ENCODE data around the gene CTU1. TPM values are rescaled to one million over a fixed set of nuclear protein-coding genes. Genes with fewer than 3 reads are reported as not detected.
A peak's percentile ranks its signal among the peaks of the same experiment; 100 is the strongest.

CTU1 gene
- total RNA-seq, 1 donor from 2014 or later = 7.8 TPM

DNA sequence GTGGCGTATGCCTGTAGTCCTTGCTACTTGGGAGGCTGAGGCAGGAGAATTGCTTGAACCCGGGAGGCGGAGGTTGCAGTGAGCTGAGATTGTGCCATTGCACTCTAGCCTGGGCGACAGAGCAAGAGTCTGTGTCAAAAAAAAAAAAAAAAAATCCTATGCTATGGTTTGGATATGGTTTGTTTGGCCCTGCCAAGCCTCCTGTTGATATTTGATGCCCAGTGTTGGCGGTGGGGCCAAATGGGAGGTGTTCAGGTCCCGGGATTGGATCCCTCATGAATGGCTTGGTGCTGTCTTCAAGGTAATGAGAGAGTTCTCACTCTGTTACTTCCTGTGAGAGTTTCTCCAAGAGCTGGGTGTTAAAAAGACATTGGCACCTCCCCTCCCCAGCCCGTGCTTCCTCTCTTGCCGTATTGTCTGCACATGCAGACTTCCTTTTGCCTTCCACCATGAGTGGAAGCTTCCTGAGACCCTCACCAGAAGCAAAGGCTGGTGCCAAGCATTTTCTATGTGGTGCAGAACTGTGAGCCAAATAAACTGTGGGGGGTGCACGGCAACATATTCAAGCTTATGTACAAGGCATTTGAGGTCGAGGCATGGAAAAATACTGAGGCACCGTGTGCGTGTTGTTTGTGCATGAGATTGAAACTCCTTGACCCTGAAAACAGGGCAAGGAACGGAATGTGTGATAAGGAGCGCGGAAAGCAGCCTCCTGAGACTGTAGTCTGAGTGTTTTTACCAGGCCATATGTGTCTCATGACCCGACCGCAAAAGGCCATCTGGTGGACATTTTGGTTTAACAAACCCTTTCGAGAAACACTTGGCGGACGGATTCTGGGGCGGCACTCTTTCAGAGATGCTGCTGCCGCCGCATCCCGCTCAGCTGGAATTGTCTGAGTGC, 23.8 kb upstream of the CTU1 start:
- no peak for DNase-seq (ENCODE audit: low read depth)

- DNase-seq (ENCODE audit: low read depth) = no peak
These were observed 21.5 kb upstream of the CTU1 start for GRCh38 chr19:51129716-51130115.

- no peak for DNase-seq (ENCODE audit: low read depth)
These were observed 20.0 kb upstream of the CTU1 start for GRCh38 chr19:51128227-51128626.

GRCh38 chr19:51127755-51128154, 19.5 kb upstream of the CTU1 start:
- no peak for DNase-seq (ENCODE audit: low read depth)

- DNase-seq (ENCODE audit: low read depth) = no peak
These were observed 18.8 kb upstream of the CTU1 start for GRCh38 chr19:51127032-51127431.

DNA sequence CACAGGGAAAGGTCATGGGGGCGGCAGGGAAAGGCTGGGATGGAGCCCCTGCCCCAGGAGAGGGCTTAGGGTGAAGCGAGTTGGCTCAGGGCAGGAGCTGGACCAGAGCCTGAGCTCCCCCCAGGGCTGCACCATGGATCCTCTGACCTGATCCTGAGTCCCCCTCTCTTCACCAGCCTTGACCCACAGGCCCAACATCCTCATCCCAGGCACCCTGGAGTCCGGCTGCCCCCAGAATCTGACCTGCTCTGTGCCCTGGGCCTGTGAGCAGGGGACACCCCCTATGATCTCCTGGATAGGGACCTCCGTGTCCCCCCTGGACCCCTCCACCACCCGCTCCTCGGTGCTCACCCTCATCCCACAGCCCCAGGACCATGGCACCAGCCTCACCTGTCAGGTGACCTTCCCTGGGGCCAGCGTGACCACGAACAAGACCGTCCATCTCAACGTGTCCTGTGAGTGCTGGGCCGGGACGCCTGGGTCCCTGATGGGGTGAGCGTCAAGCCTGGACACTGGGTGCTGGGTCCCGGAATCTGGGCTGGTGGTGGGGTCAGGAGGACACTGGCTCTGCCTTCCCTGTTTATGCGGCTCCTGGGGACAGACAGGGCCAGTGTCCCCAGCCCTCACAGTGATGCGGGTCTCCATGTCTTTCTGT, 17.3 kb upstream of the CTU1 start:
- no peak for DNase-seq (ENCODE audit: low read depth)

DNA sequence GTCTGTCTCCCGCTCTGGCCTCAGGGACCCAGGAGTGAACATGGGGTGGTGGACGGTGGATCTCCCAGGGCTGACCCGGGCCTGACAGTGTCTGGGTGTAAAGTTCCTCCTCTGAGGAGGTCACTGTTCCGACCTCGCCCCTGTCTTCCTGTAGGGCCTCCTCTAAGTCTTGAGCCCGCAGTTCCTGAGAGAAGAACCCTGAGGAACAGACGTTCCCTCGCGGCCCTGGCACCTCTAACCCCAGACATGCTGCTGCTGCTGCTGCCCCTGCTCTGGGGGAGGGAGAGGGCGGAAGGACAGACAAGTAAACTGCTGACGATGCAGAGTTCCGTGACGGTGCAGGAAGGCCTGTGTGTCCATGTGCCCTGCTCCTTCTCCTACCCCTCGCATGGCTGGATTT, 16.5 kb upstream of the CTU1 start, which contains the start of gene SIGLEC9:
TSS of gene SIGLEC9 (plus strand) at position 178 of the 400 bp plus-strand sequence. CDS start at position 247, 69 bp downstream.
- DNase-seq (ENCODE audit: low read depth) = no peak

DNA sequence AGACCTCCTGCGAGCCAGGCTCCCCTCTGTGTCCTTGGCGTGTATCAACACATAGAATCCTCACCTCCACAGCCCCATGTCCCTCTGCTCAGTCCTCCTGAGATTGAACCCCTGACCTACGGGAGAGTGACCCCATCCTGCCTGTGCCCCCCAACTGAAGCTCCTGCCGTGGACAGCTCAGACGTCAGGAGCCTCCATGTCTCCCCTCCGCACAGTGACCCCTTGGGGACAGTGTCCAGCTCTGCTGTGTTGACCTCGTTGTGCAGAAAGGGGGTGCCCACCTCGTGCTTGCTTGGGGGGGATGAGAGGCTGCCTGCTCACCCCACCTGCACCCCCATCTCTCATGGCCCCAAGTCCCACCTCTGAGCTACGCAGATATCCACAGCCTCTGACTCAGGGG, 16.0 kb upstream of the CTU1 start:
- no peak for DNase-seq (ENCODE audit: low read depth)

GRCh38 chr19:51123802-51124201, 15.6 kb upstream of the CTU1 start:
- DNase-seq (ENCODE audit: low read depth) = no peak

GRCh38 chr19:51123381-51123800, 15.2 kb upstream of the CTU1 start:
- no peak for DNase-seq (ENCODE audit: low read depth)

DNA sequence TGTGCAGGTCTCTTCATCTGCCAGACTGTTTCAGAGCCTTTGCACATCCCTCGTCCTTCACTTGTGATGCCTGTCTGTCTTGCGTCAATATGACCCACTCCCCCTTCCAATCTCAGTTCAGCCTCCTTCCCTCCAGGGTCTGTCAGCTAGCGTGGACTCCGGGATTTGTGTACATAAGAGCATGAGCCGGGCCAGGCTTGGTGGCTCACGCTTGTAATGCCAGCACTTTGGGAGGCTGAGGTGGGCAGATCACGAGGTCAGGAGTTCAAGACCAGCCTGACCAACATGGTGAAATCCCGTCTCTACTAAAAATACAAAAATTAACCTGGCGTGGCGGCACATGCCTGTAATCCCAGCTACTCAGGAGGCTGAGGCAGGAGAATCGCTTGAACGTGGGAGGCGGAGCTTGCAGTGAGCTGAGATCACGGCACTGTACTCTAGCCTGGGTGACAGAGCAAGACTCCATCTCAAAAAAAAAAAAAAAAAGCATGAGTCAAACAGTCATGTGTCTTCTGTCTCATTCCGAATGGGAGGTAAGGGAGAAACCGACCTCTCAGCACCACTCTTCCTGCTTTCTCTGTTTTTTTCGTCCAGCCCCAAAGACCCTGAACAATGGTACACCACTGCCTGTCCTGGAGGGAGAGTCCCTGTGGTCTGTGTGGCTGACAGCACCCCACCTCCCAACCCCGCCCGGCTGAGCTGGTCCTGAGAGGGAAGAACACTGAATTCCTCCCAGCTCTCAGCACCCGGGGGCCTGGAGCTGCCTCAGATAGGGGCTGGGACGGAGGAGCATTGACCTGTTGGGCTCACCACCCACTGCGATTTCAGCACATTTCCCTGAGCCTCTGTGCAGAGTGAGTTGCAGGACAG, 14.1 kb upstream of the CTU1 start:
- peak; percentile 10 for DNase-seq (ENCODE audit: low read depth)

DNA sequence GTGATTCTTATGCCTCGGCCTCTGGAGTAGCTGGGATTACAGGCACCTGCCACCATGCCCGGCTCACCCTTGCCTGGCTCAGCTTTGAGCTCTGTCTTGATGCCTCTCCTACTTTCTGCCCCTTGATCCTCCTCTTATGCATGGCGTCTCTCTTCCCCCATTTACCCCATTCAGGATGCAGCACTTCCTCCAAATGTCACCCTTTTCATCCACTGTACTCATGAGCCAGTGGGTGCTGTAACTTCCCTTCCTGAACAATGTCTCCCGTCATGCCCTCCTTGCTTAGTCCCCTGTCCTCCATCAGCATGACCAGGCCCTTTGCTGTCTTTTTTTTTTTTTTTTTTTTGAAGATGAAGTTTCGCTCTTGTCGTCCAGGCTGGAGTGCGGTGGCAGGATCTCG, 13.0 kb upstream of the CTU1 start:
- DNase-seq (ENCODE audit: low read depth) = no peak

GRCh38 chr19:51120160-51120559, 12.0 kb upstream of the CTU1 start:
- no peak for DNase-seq (ENCODE audit: low read depth)

GRCh38 chr19:51119611-51120010, 11.4 kb upstream of the CTU1 start:
- no peak for DNase-seq (ENCODE audit: low read depth)

DNA sequence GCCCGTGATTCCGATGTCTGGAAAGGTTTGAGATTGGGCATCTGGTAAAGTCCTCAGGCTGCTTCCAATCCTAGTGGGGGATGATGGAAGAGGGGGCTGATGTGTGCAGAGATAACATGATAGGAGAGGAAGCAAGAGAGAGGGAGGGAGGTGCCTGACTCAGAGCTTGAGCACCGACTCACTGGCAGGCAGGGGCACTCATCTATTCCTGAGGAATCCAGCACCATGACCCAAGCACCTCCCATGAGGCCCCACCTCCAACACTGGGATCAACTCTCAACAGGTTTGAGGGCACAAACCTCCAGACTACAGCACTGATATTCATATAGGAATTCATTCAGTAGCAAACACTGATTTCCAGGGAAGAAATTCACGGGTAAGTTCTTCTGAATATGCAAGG, 10.9 kb upstream of the CTU1 start:
- no peak for DNase-seq (ENCODE audit: low read depth)

DNA sequence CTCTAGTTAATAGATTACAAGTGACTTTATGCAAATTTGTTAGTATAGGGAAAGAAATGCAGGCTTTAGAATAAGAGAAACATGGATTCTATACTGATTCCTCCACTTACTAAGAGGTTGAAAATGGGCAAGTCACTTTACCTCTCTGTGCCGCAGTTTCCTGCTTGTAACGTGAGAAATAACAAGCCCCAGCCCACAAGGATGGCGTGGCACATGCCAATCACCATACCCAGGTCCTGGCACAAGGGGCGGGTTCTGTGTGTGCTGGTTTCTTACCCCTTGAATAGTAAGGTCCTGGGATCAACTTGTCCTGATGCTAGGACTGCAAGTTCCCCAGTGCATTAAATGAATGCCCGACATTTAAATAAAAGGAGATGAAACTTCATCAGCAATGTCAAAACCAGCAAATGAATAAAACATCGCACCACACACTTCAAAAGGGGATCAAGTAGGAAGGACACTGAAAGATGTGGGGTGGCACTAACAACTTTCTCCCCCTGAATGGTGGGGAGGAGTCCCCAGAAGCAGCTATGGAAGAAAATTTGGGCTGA, 8.6 kb upstream of the CTU1 start:
- DNase-seq (ENCODE audit: low read depth) = no peak

- DNase-seq (ENCODE audit: low read depth) = no peak
These were observed 6.0 kb upstream of the CTU1 start for GRCh38 chr19:51114087-51114729.

DNA sequence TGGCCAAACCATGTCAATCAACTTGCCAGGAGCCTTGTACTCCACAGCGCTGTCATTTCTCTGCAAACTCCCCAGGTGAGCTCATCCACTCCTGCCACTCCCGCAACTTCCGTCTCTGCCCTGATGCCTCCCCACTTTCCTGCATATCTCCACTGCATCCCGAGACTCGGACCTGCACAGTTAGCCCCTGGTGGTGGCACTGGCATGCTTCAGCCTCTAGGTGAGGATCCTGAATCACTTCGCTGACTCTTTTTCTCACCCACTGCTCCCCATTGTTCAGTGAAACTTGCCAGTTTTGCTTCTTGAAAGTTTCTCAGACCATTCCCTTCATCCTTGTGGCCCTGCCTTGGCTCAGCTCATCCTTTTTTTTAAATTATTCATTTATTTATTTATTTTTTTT, 3.4 kb upstream of the CTU1 start:
- DNase-seq (ENCODE audit: low read depth) = no peak

DNA sequence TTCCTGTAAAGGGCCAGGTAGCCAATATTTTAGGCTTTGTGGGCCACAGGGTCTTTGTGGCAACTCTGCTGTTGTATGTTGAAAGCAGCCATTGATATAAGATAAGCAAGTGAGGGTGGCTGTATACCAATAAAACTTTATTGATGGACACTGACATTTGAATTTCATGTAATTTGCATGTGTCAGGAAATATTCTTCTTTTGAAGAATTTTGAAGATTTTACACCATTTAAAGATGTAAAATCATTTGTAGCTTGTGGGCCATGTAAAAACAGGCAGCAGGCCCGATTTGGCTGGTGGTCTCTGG, 2.4 kb upstream of the CTU1 start:
- DNase-seq (ENCODE audit: low read depth) = no peak

DNA sequence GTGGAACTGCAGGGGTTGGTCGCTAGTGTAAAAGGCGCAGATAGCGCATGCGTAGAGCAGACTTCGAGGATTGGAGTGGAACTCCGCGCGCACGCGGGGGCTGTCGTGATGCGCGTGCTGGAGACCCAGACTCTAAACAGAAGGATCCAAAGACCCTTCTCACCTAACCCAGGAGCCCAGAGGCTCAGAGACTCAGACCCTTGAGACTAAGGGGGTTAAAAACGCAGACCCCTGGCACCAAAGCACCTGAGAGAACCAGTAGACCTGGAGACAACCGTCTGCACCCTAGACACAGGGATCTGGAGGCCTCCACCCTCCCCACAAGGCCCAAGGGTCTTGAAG, 567 bp upstream of the CTU1 start:
- no peak for DNase-seq (ENCODE audit: low read depth)

DNA sequence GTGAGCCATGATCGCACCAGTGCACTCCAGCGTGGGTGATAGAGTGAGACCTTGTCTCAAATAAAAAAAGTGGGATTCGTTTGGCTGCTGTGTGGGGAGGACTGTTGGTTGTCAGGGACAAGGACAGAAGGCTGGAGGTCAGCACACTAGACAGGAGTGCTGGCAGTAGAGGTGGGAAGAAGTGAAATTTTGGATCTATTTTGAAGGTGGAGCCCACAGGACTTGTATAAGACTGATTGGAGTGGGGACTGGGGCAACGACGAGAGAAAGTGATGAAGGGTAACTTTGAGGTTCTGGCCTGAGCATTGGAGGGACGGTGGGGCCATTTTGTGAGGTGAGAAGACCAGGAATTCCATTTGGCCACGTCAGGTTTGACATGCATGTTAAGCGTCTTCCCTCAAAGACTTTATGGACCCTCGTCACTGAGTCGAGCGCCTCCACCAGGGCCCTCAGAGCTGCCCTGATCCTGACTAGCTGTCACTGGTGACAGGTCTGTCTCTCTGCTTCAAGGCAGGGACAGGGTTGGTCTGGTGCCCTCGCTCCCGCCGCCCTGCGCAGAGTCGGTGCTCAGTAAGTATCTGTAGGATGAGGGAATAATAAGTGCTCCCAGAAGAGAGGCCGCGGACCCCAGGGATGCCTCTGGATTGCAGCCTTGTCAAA, 673 bp downstream of the CTU1 start:
- peak; percentile 32 for DNase-seq (ENCODE audit: low read depth)
